Superior temporal gyrus (tissue), 1 donor: Measurements from ENCODE around the gene CAPNS1.
"Not testable (repeated sequence)": the region's sequence is repeated elsewhere in the genome, so short reads cannot be mapped to it uniquely, and the experiment has no call there.

Source experiments
- DNase-seq: peaks from one replicate; pipeline ENCODE4 v3.0.0-alpha.2; 2016; ENCODE audit errors: extremely low spot score

CAPNS1 gene

GRCh38 chr19:36114721-36115452 lies 25.0 kb upstream of the CAPNS1 start, which contains the start of gene POLR2I:
Gene POLR2I, minus strand, starts transcription at chr19:36114875. Its CDS starts 19 bp downstream, at chr19:36114856.
- peak; percentile 100 for DNase-seq

- DNase-seq = no peak
Observed at GRCh38 chr19:36115453-36116343, 24.2 kb upstream of the CAPNS1 start, which contains the start of gene TBCB. Gene TBCB, plus strand, starts transcription at chr19:36115468. Its CDS starts 93 bp downstream, at chr19:36115561.

DNA sequence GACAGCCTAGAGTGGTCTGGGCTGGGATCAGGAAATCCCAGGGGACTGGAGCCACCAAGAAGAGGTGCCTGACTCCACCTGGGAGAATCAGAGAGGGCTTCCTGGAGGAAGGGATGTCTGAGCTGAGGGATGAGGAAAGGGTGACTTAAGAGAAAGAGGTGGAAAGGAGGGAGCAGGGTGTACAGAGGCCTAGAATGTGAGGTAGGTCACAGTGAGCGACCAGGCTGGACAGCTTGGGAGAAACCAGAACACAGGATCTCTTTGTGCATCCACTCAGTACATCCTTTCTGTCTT lies 23.6 kb upstream of the CAPNS1 start:
- DNase-seq = no peak

- DNase-seq = no peak
Observed at GRCh38 chr19:36120092-36120983, 19.5 kb upstream of the CAPNS1 start.

DNA sequence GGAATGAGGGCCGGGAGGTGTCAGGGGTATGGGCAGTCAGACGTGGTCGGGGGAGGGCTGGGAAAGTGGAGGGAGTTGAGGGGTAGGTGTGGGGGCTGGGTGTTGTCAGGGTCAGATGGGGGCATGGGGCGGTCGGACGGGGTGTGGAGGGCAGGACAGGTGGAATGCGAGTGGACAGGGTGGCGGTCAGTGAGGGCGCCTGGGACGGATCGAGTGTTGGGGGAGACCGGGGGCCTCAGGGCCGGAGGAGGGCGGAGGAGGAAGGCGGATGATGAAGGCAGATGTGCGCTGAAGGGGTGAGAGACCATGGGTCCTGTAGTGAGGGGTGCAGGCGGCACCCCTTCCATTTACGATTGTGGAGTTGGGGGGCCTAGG lies 18.9 kb upstream of the CAPNS1 start:
- no peak for DNase-seq

GRCh38 chr19:36121486-36122124 lies 18.3 kb upstream of the CAPNS1 start:
- no peak for DNase-seq

- no peak for DNase-seq
Observed at GRCh38 chr19:36125557-36125956, 14.3 kb upstream of the CAPNS1 start.

DNA sequence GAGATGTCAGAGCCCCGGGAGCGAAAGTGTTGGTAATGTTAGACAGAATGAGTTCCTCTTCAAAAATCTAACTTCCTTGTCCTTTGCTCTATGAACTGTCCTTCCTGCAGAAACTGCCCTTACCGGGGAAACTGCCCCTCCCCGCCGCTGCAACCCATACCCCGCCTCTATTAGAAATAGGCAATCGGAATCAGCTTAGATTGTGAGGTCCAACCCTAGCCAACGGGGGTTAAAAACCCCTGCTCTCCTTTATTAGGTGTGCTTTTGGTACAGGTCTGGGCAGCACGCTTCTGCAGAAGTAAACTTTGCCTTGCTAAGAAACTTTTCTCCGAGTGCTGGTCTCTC lies 11.5 kb upstream of the CAPNS1 start:
- no peak for DNase-seq

DNA sequence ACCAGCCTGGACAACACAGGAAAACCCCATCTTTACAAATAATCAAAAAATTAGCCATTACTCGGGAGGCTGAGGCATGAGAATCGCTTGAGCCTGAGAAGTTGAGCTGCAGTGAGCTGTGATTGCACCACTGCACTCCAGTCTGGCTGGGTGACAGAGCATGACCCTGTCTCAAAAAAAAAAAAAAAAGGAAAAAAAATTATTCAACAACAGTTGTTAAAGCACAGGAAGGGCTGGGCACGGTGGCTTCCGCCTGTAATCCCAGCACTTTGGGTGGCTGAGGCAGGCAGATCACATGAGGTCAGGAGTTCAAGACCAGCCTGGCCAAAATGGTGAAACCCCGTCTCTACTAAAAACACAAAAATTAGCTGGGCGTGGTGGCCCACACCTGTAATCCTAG lies 8.6 kb upstream of the CAPNS1 start:
- DNase-seq = not testable (repeated sequence)

GRCh38 chr19:36134867-36135266 lies 5.0 kb upstream of the CAPNS1 start:
- DNase-seq = not testable (repeated sequence)

- DNase-seq = no peak
Observed at GRCh38 chr19:36136964-36137686, 2.7 kb upstream of the CAPNS1 start.

GRCh38 chr19:36139120-36139472 lies 770 bp upstream of the CAPNS1 start:
- DNase-seq = no peak

GRCh38 chr19:36140304-36141038 lies 605 bp downstream of the CAPNS1 start:
- peak; percentile 46 for DNase-seq

GRCh38 chr19:36141039-36141927 lies 1.4 kb downstream of the CAPNS1 start:
- peak; percentile 67 for DNase-seq

DNA sequence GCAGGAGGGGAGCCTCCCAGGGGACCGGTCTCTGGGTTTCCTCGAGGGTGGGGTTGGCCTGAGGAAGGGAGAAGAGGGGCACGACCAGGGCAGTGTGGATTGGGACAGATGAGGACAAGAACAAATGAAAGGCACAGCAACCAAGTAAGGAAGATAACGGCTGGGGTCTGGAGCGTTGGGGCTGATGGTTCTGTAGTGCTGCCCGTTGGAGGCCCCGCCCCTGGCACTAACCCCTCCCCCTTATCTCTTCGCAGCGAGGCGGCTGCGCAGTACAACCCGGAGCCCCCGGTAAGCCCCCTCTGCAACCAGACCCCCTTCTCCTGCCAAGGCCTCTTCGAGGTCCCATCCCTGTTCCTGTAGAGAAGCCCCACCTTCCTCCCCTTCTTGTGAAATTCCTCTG lies 2.2 kb downstream of the CAPNS1 start:
- no peak for DNase-seq

- no peak for DNase-seq
Observed at GRCh38 chr19:36142496-36142895, 2.6 kb downstream of the CAPNS1 start.

DNA sequence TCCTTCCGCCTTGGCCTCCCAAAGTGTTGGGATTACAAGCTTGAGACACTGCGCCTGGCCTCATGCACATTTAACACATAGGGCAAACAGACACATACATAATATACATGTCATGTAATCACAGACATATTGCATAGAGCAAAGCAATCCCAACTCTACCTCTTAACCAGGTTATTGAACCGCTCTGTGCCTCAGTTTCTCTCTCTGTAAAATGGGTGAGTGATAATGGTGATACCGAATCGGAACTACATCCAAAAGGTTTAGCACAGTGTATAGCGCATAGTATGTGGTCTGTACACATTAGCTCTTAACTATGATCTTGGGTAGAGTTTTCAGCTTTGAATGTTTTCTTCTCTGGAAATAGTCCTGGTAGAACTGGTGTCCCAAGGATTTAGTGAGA lies 4.8 kb downstream of the CAPNS1 start:
- no peak for DNase-seq

DNA sequence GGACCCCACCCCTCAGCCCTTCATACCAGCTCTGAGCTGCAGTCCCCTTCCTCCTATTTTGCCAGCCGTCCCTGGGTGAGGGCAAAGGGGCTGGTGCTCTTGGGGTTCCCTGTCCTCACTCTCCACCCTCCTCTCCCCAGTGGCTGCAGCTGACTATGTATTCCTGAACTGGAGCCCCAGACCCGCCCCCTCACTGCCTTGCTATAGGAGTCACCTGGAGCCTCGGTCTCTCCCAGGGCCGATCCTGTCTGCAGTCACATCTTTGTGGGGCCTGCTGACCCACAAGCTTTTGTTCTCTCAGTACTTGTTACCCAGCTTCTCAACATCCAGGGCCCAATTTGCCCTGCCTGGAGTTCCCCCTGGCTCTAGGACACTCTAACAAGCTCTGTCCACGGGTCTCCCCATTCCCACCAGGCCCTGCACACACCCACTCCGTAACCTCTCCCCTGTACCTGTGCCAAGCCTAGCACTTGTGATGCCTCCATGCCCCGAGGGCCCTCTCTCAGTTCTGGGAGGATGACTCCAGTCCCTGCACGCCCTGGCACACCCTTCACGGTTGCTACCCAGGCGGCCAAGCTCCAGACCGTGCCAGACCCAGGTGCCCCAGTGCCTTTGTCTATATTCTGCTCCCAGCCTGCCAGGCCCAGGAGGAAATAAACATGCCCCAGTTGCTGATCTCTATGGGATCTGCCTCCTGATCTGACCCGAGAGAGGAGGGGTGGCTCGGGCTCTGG lies 10.0 kb downstream of the CAPNS1 start:
- DNase-seq = peak; percentile 2

DNA sequence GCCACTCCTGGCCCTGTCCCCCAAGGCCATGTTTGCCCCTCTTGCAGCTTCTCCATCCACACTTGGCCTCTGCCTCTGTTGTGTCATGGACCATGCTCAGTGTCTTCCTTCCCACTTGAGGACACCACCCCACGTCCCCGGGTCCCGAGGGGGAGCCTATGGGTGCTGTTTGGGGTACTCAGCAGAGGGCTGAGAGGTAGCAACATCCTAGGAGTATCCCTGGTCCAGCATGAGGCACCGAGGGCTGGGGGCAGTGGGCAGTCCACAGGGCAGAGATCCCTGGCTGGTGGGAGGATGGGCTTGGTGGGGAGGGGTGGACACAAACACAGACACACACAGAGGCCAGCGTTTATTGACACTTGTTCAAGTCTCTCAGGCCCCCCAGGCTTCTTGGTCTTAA lies 10.7 kb downstream of the CAPNS1 start:
- DNase-seq = peak; percentile 4
